HEK293 (cell line): ENCODE data around the gene DHPS.

Experiments
- CTCF ChIP-seq: fragments of 450-650 bp; formaldehyde crosslinking; IDR thresholded peaks from 2 replicates; pipeline ENCODE4 v1.5.1; 2016; ENCODE audit warnings: missing biosample characterization, missing genetic modification characterization
- KLF10 ChIP-seq: fragments of 450-650 bp; IDR thresholded peaks from 2 replicates; pipeline ENCODE4 v1.5.1; 2018; ENCODE audit warnings: missing biosample characterization, mild to moderate bottlenecking, missing genetic modification characterization
- TCF7L2 ChIP-seq: IDR thresholded peaks from 2 replicates; pipeline ENCODE4 v1.6.1; 2011; ENCODE audit warnings: low read depth, mild to moderate bottlenecking, inconsistent platforms, low read length, moderate library complexity, borderline replicate concordance
- YY1 ChIP-seq: fragments of 450-650 bp; formaldehyde crosslinking; IDR thresholded peaks from 2 replicates; pipeline ENCODE4 v1.5.1; 2018; ENCODE audit warnings: missing biosample characterization, missing genetic modification characterization
- ZBTB10 ChIP-seq: fragments of 450-650 bp; formaldehyde crosslinking; IDR thresholded peaks from 2 replicates; pipeline ENCODE4 v1.5.1; 2016; ENCODE audit warnings: missing biosample characterization, missing genetic modification characterization
- ZBTB17 ChIP-seq: fragments of 450-650 bp; formaldehyde crosslinking; IDR thresholded peaks from 2 replicates; pipeline ENCODE4 v1.5.1; 2016; ENCODE audit warnings: missing biosample characterization, missing genetic modification characterization
- ZBTB44 ChIP-seq: fragments of 450-650 bp; IDR thresholded peaks from 2 replicates; pipeline ENCODE4 v1.5.1; 2018; ENCODE audit warnings: missing biosample characterization, mild to moderate bottlenecking, missing genetic modification characterization
- ZBTB48 ChIP-seq: fragments of 450-650 bp; formaldehyde crosslinking; IDR thresholded peaks from 2 replicates; pipeline ENCODE4 v1.5.1; 2016; ENCODE audit warnings: missing biosample characterization, missing genetic modification characterization
- ZBTB49 ChIP-seq: fragments of 450-650 bp; formaldehyde crosslinking; IDR thresholded peaks from 2 replicates; pipeline ENCODE4 v1.5.1; 2016; ENCODE audit warnings: missing biosample characterization, missing genetic modification characterization, low read depth
- ZNF274 ChIP-seq, 2 experiments: fragments of 200-500 bp in 1 of 2; fragments of 450-650 bp in 1 of 2; sonication (Bioruptor generic) in 1 of 2; formaldehyde crosslinking in 1 of 2; IDR thresholded peaks; 2 replicates each; pipeline versions ENCODE4 v1.5.1 to v1.6.1; 2014 to 2016; ENCODE audit warnings: borderline replicate concordance in 1 of 2, inconsistent platforms in 1 of 2, low read length in 1 of 2, missing biosample characterization in 1 of 2, missing genetic modification characterization in 1 of 2
- ZNF621 ChIP-seq: fragments of 450-650 bp; formaldehyde crosslinking; IDR thresholded peaks from 2 replicates; pipeline ENCODE4 v1.5.1; 2017; ENCODE audit warnings: missing biosample characterization, missing genetic modification characterization

- TF ChIP-seq KLF10 (tag by site-specific recombination) (no peak), CTCF (tag by site-specific recombination) (no peak), ZBTB44 (no peak), TCF7L2 (no peak), ZBTB10 (tag by site-specific recombination) (no peak), YY1 (tag by site-specific recombination) (no peak), ZBTB49 (tag by site-specific recombination) (no peak), ZBTB48 (tag by site-specific recombination) (no peak), ZNF621 (tag by site-specific recombination) (no peak), ZBTB17 (tag by site-specific recombination) (no peak), ZNF274 (IDR thresholded peaks at IDR 0.05; ENCODE audit: low read length) (no peak), ZNF274 (tag by site-specific recombination; IDR thresholded peaks at IDR 0.05; ENCODE audit: borderline replicate concordance) (no peak)
Measured at GRCh38 chr19:12672744-12673143, 8.9 kb downstream of the DHPS start.
